GM20431 (cell line): ENCODE results near the gene TNS1.

Source experiments
- in situ Hi-C: fragments of 300-500 bp; cut with MseI, MboI; formaldehyde crosslinking; loops from one replicate; pipeline ENCODE4 v1.15.0; 2020; ENCODE audit warnings: low sequenced_read_pairs; ENCODE audit not compliant: unreplicated experiment

The TNS1 gene

GRCh38 chr2:217783243-217783642 is 219.6 kb downstream of the TNS1 start:
- in situ Hi-C loops = loop anchor here (25.0 kb wide), 1 partner anchor 229 kb away; the partner anchor contains the start of gene TNS1

- in situ Hi-C loops = loop anchor here (25.0 kb wide), 1 partner anchor 234 kb away; the partner anchor contains the start of gene TNS1
Measured at GRCh38 chr2:217777906-217778305, 224.9 kb downstream of the TNS1 start.

- in situ Hi-C loops = loop anchor here (25.0 kb wide), 1 partner anchor 236 kb away; the partner anchor contains the start of gene TNS1
Measured at GRCh38 chr2:217776631-217777030, 226.2 kb downstream of the TNS1 start.

GRCh38 chr2:217775920-217776503 is 226.8 kb downstream of the TNS1 start:
- in situ Hi-C loops = loop anchor here (25.0 kb wide), 1 partner anchor 236 kb away; the partner anchor contains the start of gene TNS1

GRCh38 chr2:217774232-217774631 is 228.6 kb downstream of the TNS1 start:
- in situ Hi-C loops = no loop called here

GRCh38 chr2:217773539-217773938 is 229.3 kb downstream of the TNS1 start:
- in situ Hi-C loops = no loop called here

GRCh38 chr2:217766356-217766755 is 236.4 kb downstream of the TNS1 start:
- in situ Hi-C loops = no loop called here

GRCh38 chr2:217761645-217762277 is 241.0 kb downstream of the TNS1 start:
- in situ Hi-C loops = no loop called here

GRCh38 chr2:217759991-217760390 is 242.8 kb downstream of the TNS1 start:
- in situ Hi-C loops = no loop called here

- in situ Hi-C loops = no loop called here
Measured at GRCh38 chr2:217757108-217757463, 245.7 kb downstream of the TNS1 start.

GRCh38 chr2:217756375-217757107 is 246.3 kb downstream of the TNS1 start:
- in situ Hi-C loops = no loop called here

- in situ Hi-C loops = no loop called here
Measured at GRCh38 chr2:217755027-217755745, 247.6 kb downstream of the TNS1 start.

- in situ Hi-C loops = no loop called here
Measured at GRCh38 chr2:217753460-217754200, 249.2 kb downstream of the TNS1 start.

GRCh38 chr2:217752714-217753459 is 249.9 kb downstream of the TNS1 start:
- in situ Hi-C loops = no loop called here

- in situ Hi-C loops = no loop called here
Measured at GRCh38 chr2:217751952-217752351, 250.8 kb downstream of the TNS1 start.

- in situ Hi-C loops = no loop called here
Measured at GRCh38 chr2:217751192-217751591, 251.6 kb downstream of the TNS1 start.
